K562 (cell line): ENCODE measurements around the gene SOS1. TPM values are rescaled to one million over a fixed set of nuclear protein-coding genes. Genes with fewer than 3 reads are reported as not detected.

Source experiments
- ESRRB ChIP-seq: fragments of 250-450 bp; sonication (Bioruptor Pico); IDR thresholded peaks from 2 replicates; pipeline ENCODE4 v1.5.0; 2020; ENCODE audit warnings: mild to moderate bottlenecking, moderate library complexity, borderline replicate concordance
- FOXK2 ChIP-seq, 2 experiments: fragments of 450-650 bp; IDR thresholded peaks in 1 of 2; conservative IDR thresholded peaks in 1 of 2; 2 replicates each; pipeline ENCODE4 v1.6.1; 2016; ENCODE audit warnings: low read depth in 2 of 2, mild to moderate bottlenecking in 1 of 2
- GTF2E2 ChIP-seq: fragments of 200-800 bp; sonication (Bioruptor generic); IDR thresholded peaks from 2 replicates; pipeline ENCODE4 v1.6.1; 2016; ENCODE audit warnings: missing genetic modification characterization, missing compliant biosample characterization
- HMGN3 ChIP-seq: IDR thresholded peaks from 2 replicates; pipeline ENCODE4 v1.6.1; 2011; ENCODE audit warnings: borderline replicate concordance, low read depth, mild to moderate bottlenecking, mixed read lengths, low read length; ENCODE audit not compliant: insufficient read length; ENCODE audit errors: extremely low read depth
- MCM5 ChIP-seq: fragments of 450-650 bp; IDR thresholded peaks from 2 replicates; pipeline ENCODE4 v1.6.1; 2016; ENCODE audit warnings: low read depth
- MTA2 ChIP-seq: fragments of 450-650 bp; IDR thresholded peaks from 2 replicates; pipeline ENCODE4 v1.6.1; 2016; ENCODE audit warnings: low read depth
- PCBP2 ChIP-seq: fragments of 200-400 bp; formaldehyde crosslinking; IDR thresholded peaks from 2 replicates; pipeline ENCODE4 v1.6.1; 2018; ENCODE audit warnings: low read length, low read depth, mild to moderate bottlenecking, moderate library complexity; ENCODE audit not compliant: poor library complexity, severe bottlenecking
- PHB ChIP-seq: fragments of 250-450 bp; sonication (Bioruptor Pico); IDR thresholded peaks from 2 replicates; pipeline ENCODE4 v1.5.0; 2021
- RUNX1 ChIP-seq: sonication (generic); IDR thresholded peaks from 2 replicates; pipeline ENCODE4 v1.6.1; 2016; ENCODE audit warnings: antibody characterized with exemption, low read depth
- SAP30 ChIP-seq: fragments of 200-600 bp; sonication (generic); IDR thresholded peaks from 2 replicates; pipeline ENCODE4 v1.6.1; 2012; ENCODE audit warnings: borderline replicate concordance, low read depth, mild to moderate bottlenecking, moderate library complexity, low read length, control low read depth, inconsistent platforms; ENCODE audit not compliant: insufficient read depth, poor library complexity, severe bottlenecking
- STAT5A ChIP-seq: IDR thresholded peaks from 2 replicates; pipeline ENCODE4 v1.6.1; 2012; ENCODE audit warnings: low read length, inconsistent platforms, borderline replicate concordance
- WHSC1 ChIP-seq: IDR thresholded peaks from one replicate; pipeline ENCODE4 v1.6.1; 2012; ENCODE audit warnings: low read length, control low read depth, inconsistent platforms
- ZNF174 ChIP-seq: fragments of 250-450 bp; sonication (Bioruptor Pico); IDR thresholded peaks from 2 replicates; pipeline ENCODE4 v1.4.0; 2020; ENCODE audit warnings: mild to moderate bottlenecking
- ZNF175 ChIP-seq: fragments of 200-800 bp; sonication (Bioruptor generic); IDR thresholded peaks from 2 replicates; pipeline ENCODE4 v1.6.1; 2016; ENCODE audit warnings: low read depth, mild to moderate bottlenecking, missing genetic modification characterization, missing compliant biosample characterization
- ZNF57 ChIP-seq: fragments of 450-650 bp; formaldehyde crosslinking; IDR thresholded peaks from 2 replicates; pipeline ENCODE4 v1.4.0; 2020; ENCODE audit warnings: mild to moderate bottlenecking, moderate library complexity
- ZSCAN32 ChIP-seq: fragments of 450-650 bp; formaldehyde crosslinking; IDR thresholded peaks from 2 replicates; pipeline ENCODE4 v1.4.0; 2020; ENCODE audit warnings: mild to moderate bottlenecking, moderate library complexity
- polyA plus RNA-seq, 8 experiments: library from polyadenylated mRNA; depleted of rRNA in 4 of 8; stranded (reverse) in 5 of 8; unstranded in 3 of 8; fragments of >200 nt; fragmentation: Nextera tagmentation in 2 of 8; fragmentation: Illumina TruSeq in 1 of 8; extraction: Ambion mirVana in 2 of 8; extraction: Trizol in 1 of 8; gene quantifications; 2 replicates each; pipeline versions ENCODE4 v1.2.1 to v1.2.3, GENCODE V29; 2011 to 2014; ENCODE audit warnings: inconsistent platforms in 1 of 8, missing spikeins in 1 of 8
- total RNA-seq, 7 experiments: library from RNA; depleted of rRNA in 6 of 7; stranded (reverse); fragments of >200 nt in 6 of 7; fragmentation: Illumina TruSeq in 2 of 7; extraction: Trizol in 2 of 7; gene quantifications; 2 replicates each; pipeline versions ENCODE4 v1.2.1 to v1.2.3, GENCODE V29; 2011 to 2021; ENCODE audit warnings: low replicate concordance in 1 of 7
- TF ChIP-seq, protein P1 (sequence below): fragments of 250-450 bp; sonication (Bioruptor Pico); IDR thresholded peaks from 2 replicates; pipeline ENCODE4 v1.4.0; 2020; ENCODE audit warnings: mild to moderate bottlenecking, moderate library complexity
- TF ChIP-seq, protein P2 (sequence below): sonication (generic); formaldehyde crosslinking; IDR thresholded peaks from 2 replicates; pipeline ENCODE4 v1.8.0; 2022; ENCODE audit warnings: missing genetic modification reagents, mild to moderate bottlenecking, borderline replicate concordance
- TF ChIP-seq, protein P3 (sequence below): fragments of 250-450 bp; sonication (Bioruptor Pico); IDR thresholded peaks from 2 replicates; pipeline ENCODE4 v1.5.0; 2021
- TF ChIP-seq, protein P4 (sequence below): sonication (generic); formaldehyde crosslinking; IDR thresholded peaks from 2 replicates; pipeline ENCODE4 v1.5.0; 2020; ENCODE audit warnings: missing genetic modification reagents

Gene SOS1
- total and polyA plus RNA-seq, 9 of the 15 experiments (the other 6 are each of a cell fraction or from before 2014, with no cell fraction given): 2.5 to 27.1 (median 16.3) TPM

DNA sequence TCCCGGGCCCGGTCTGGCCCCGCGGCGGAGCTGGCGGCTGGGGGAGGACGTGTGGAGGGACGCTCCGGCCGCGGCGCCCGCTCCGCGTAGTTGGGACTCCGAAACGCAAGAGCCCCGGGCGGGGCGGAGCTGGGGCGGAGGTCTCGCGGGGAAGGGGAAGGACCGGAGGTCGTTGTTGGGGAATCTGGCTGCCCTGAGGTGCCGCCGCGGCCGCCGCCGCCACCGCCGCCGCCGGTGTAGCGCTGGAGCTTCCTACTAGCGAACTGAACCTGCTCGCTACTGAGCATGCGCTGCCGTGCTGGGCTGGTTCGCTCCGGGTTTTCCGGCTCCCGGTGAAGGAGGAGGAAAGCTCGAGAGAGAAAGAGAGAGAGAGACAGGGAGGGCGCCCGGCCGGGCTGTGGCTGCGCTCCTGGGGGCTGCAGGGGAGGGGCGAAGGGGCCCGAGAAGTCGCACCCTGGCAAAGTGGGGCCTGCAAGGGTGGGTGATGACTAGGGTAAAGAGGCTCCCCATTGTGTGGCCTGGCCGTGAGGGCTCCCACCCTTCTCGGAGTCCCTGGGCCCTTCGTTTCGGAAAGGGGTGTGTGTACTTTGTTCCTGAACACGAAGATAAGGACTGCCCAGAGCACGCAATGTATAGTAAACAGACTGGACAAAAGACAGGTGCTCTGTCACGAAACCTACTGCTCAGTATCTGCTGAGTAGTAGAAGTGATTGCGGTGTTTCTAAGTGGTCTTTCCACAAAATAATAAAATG is at the start of gene SOS1 (continued):
- TF ChIP-seq, protein P1, sequence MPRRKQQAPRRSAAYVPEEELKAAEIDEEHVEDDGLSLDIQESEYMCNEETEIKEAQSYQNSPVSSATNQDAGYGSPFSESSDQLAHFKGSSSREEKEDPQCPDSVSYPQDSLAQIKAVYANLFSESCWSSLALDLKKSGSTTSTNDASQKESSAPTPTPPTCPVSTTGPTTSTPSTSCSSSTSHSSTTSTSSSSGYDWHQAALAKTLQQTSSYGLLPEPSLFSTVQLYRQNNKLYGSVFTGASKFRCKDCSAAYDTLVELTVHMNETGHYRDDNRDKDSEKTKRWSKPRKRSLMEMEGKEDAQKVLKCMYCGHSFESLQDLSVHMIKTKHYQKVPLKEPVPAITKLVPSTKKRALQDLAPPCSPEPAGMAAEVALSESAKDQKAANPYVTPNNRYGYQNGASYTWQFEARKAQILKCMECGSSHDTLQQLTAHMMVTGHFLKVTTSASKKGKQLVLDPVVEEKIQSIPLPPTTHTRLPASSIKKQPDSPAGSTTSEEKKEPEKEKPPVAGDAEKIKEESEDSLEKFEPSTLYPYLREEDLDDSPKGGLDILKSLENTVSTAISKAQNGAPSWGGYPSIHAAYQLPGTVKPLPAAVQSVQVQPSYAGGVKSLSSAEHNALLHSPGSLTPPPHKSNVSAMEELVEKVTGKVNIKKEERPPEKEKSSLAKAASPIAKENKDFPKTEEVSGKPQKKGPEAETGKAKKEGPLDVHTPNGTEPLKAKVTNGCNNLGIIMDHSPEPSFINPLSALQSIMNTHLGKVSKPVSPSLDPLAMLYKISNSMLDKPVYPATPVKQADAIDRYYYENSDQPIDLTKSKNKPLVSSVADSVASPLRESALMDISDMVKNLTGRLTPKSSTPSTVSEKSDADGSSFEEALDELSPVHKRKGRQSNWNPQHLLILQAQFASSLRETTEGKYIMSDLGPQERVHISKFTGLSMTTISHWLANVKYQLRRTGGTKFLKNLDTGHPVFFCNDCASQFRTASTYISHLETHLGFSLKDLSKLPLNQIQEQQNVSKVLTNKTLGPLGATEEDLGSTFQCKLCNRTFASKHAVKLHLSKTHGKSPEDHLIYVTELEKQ (CRISPR knock-in tag): no peak
- TF ChIP-seq RUNX1: no peak
- TF ChIP-seq ESRRB (CRISPR knock-in tag): no peak
- TF ChIP-seq WHSC1: no peak
- TF ChIP-seq PHB (CRISPR knock-in tag): peak; percentile 45; the same call in 1 of the 2 replicates
- TF ChIP-seq MTA2: no peak
- no peak for TF ChIP-seq ZSCAN32 (CRISPR knock-in tag)
- TF ChIP-seq SAP30: no peak
- TF ChIP-seq, protein P2, sequence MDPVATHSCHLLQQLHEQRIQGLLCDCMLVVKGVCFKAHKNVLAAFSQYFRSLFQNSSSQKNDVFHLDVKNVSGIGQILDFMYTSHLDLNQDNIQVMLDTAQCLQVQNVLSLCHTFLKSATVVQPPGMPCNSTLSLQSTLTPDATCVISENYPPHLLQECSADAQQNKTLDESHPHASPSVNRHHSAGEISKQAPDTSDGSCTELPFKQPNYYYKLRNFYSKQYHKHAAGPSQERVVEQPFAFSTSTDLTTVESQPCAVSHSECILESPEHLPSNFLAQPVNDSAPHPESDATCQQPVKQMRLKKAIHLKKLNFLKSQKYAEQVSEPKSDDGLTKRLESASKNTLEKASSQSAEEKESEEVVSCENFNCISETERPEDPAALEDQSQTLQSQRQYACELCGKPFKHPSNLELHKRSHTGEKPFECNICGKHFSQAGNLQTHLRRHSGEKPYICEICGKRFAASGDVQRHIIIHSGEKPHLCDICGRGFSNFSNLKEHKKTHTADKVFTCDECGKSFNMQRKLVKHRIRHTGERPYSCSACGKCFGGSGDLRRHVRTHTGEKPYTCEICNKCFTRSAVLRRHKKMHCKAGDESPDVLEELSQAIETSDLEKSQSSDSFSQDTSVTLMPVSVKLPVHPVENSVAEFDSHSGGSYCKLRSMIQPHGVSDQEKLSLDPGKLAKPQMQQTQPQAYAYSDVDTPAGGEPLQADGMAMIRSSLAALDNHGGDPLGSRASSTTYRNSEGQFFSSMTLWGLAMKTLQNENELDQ: no peak
- TF ChIP-seq, protein P3, sequence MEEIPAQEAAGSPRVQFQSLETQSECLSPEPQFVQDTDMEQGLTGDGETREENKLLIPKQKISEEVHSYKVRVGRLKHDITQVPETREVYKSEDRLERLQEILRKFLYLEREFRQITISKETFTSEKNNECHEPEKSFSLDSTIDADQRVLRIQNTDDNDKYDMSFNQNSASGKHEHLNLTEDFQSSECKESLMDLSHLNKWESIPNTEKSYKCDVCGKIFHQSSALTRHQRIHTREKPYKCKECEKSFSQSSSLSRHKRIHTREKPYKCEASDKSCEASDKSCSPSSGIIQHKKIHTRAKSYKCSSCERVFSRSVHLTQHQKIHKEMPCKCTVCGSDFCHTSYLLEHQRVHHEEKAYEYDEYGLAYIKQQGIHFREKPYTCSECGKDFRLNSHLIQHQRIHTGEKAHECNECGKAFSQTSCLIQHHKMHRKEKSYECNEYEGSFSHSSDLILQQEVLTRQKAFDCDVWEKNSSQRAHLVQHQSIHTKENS: no peak
- TF ChIP-seq MCM5: no peak
- no peak; the same call in 1 of the 2 replicates for TF ChIP-seq STAT5A
- TF ChIP-seq ZNF174 (CRISPR knock-in tag): no peak
- TF ChIP-seq HMGN3: peak; percentile 62
- TF ChIP-seq PCBP2: no peak
- TF ChIP-seq FOXK2 (conservative IDR thresholded peaks at IDR 0.05 in 1 of 2, IDR thresholded peaks at IDR 0.05 in 1 of 2; ENCODE audit: low read depth in 2 of 2): peak; percentile 92
- no peak for TF ChIP-seq ZNF57 (CRISPR knock-in tag)
- TF ChIP-seq, protein P4, sequence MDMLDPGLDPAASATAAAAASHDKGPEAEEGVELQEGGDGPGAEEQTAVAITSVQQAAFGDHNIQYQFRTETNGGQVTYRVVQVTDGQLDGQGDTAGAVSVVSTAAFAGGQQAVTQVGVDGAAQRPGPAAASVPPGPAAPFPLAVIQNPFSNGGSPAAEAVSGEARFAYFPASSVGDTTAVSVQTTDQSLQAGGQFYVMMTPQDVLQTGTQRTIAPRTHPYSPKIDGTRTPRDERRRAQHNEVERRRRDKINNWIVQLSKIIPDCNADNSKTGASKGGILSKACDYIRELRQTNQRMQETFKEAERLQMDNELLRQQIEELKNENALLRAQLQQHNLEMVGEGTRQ (CRISPR knock-in tag): no peak
- TF ChIP-seq GTF2E2 (tag): 0 out of 2 replicates have a peak, but pooled peaks have one; percentile 29
- TF ChIP-seq ZNF175 (CRISPR knock-in tag): no peak
